Activated naive CD4-positive, alpha-beta T cell treated with anti-CD3 and anti-CD28 coated beads for 36 hours (primary cell): ENCODE measurements around the gene DUSP8. TPM values are rescaled to one million over a fixed set of nuclear protein-coding genes. Genes with fewer than 3 reads are reported as not detected.

Experiments used
- CTCF ChIA-PET: fragments of 350-600 bp; sonication (Branson Sonifier 250); formaldehyde crosslinking; loops from one replicate; lab custom pipeline; 2021; ENCODE audit warnings: antibody characterized with exemption; lab: Charles Lee
- DNase-seq: peaks from one replicate; pipeline ENCODE4 v3.0.0-alpha.2; 2020
- H3K27ac Mint-ChIP-seq: one replicate; pipeline ENCODE4 v1.8.0; 2021; ENCODE audit warnings: mild to moderate bottlenecking, mixed read lengths
- H3K27me3 Mint-ChIP-seq: one replicate; pipeline ENCODE4 v1.8.0; 2021; ENCODE audit warnings: low read depth, mixed read lengths
- H3K36me3 Mint-ChIP-seq: one replicate; pipeline ENCODE4 v1.8.0; 2021; ENCODE audit warnings: low read depth, mixed read lengths
- H3K4me1 Mint-ChIP-seq: one replicate; pipeline ENCODE4 v1.8.0; 2021; ENCODE audit warnings: low read depth, mixed read lengths
- H3K4me3 Mint-ChIP-seq: one replicate; pipeline ENCODE4 v1.8.0; 2021; ENCODE audit warnings: mild to moderate bottlenecking, moderate library complexity, mixed read lengths
- H3K9me3 Mint-ChIP-seq: one replicate; pipeline ENCODE4 v1.8.0; 2021; ENCODE audit warnings: mixed read lengths
- intact Hi-C: fragments of 100-400 bp; cut with micrococcal nuclease; formaldehyde crosslinking; loops from one replicate; pipeline ENCODE4 v1.15.1; 2023
- total RNA-seq, 2 experiments: library from RNA; stranded (reverse); gene quantifications; one replicate each; pipeline ENCODE4 v1.2.3, GENCODE V29; 2021

Gene DUSP8
- total RNA-seq, 2 experiments from 2014 or later = 2.9 to 3.0 TPM

DNA sequence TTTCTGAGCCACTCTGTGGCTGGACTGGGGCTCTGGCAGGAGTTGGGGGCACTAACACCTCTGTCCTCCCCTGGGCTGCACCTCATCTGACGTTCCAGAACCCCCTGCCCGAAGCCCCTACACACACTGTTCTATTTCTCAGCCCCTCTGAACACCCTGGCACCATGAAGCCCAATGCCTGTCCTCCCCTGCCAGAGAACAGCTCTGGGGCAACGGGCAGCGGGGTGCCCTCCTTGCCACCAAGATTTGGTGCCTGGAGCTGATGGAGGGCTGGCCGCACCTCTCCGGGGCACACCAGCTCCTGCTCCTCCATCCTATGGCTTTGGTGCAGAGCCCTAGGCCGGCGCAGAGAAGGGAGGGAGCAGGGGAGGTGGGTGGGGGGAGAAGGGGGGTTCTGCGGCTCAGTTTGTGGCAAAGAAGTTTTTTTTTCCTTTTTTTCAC, 16.3 kb downstream of the DUSP8 start:
- no peaks in the 10 kb centered on the region for H3K36me3 Mint-ChIP-seq
- intact Hi-C loops = no loop called here
- CTCF ChIA-PET = interaction anchor here (1.0 kb wide), 1 partner anchor 19 kb away, joined by 3 read pairs; no protein-coding TSS in a partner anchor

GRCh38 chr11:1554981-1555712, 16.9 kb downstream of the DUSP8 start:
- H3K27ac Mint-ChIP-seq = no peak overlapping the region
- intact Hi-C loops = no loop called here
- H3K27me3 Mint-ChIP-seq = no peaks in the 10 kb centered on the region
- no peaks in the 10 kb centered on the region for H3K36me3 Mint-ChIP-seq
- no peak for DNase-seq
- CTCF ChIA-PET = interaction anchor here (1.0 kb wide), 1 partner anchor 20 kb away, joined by 3 read pairs; no protein-coding TSS in a partner anchor
- H3K4me1 Mint-ChIP-seq = no peaks in the 10 kb centered on the region
- no peak overlapping the region for H3K4me3 Mint-ChIP-seq
- H3K9me3 Mint-ChIP-seq = no peaks in the 10 kb centered on the region

More for the DNA sequence above, 16.3 kb downstream of the DUSP8 start:
- H3K4me1 Mint-ChIP-seq = no peaks in the 10 kb centered on the region
- no peaks in the 10 kb centered on the region for H3K9me3 Mint-ChIP-seq
- H3K27ac Mint-ChIP-seq = no peak overlapping the region
- H3K4me3 Mint-ChIP-seq = no peak overlapping the region
- H3K27me3 Mint-ChIP-seq = no peaks in the 10 kb centered on the region
- no peak for DNase-seq

DNA sequence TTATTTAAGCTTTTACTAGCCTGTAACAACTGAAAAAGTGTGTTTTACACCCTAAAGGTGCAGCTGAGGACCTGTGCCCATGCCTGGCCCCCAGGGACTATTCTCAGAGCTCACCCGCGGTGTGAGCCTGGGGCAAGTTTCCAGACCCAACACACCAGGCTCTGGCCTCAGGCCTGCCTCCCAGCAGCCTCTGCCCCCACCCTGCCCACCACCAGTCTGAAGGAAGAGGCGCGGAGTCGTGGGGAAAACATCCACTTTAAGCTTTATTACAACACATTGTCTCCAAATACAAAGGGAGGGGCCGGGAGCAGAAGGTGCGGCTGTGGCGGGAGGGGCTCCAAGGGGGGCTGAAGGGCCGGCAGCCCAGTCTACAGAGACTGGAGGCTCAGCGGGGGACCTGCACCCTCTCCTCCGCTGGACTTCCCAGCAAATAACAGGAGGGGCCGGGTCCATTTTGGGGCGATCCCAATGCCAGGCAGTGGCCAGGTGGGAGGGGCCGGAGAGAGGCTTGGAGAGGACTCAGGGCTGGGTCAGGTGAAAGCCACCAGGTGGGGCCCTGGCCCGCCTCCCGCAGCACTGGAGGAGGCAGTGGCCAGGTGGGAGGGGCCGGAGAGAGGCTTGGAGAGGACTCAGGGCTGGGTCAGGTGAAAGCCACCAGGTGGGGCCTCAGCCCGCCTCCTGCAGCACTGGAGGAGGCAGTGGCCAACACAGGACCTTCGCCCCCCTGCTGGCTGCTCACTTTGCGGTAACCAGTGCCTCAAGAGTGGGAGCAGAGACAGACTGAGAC, 18.1 kb downstream of the DUSP8 start:
- no peaks in the 10 kb centered on the region for H3K9me3 Mint-ChIP-seq

DNA sequence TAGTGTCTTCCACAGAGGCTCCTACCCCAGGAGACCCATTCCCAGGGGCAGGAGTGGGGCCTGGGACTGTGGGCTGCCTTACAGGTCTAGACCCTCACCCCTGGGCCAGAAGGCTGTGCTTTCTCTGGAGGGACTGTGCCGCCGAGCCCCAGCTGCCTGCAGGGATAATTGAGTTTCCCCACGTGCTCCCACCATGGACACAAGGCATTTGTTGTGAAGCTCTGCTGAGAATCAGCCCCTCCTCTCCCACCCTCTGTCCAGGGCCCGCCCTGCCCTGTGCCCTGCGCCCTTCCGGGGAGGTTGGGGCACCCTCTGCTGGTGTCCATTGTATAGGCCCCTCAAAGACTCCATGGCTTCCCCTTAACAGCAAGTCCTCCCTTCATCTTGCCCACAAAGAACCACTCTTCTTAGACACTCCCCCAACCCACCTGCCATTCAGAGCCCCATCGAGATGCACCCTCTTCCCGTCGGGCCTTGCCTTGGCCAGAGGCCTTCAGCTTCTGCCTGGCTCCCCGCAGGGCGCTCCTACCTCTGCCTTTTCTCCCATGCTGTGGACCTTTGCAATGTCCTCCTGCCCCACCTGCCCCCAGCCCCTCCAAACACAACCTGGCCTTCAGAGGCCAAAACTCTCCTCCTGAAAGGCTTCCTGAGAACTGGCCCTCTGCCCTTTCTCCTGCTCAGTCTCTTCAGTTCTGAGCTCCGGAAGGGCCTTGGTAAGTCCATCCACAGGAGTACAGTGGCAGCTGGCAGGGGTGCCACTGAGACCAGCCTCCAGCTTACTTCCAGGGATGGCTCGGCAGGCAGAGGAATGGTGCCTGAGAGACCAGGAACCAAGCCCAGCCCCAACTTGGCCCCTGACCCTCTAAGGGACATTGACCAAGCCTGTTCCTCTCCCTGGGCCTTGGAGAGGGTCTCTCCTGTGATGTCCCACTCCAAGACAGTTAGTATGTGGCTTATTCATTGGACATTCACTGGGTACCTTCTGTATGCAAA, 22.4 kb downstream of the DUSP8 start:
- DNase-seq = no peak
- CTCF ChIA-PET = interaction anchor here (0.7 to 4.5 kb wide), 2 partner anchors 24 to 382 kb away, joined by 3 to 56 read pairs; no protein-coding TSS in a partner anchor
- Mint-ChIP-seq H3K4me3 (no peak overlapping the region), H3K4me1 (peaks cover 4% of the 10 kb centered on the region), H3K27ac (no peak overlapping the region), H3K9me3 (no peaks in the 10 kb centered on the region), H3K36me3 (no peaks in the 10 kb centered on the region), H3K27me3 (peaks cover 27% of the 10 kb centered on the region)
- intact Hi-C loops = no loop called here

More for the DNA sequence above, 18.1 kb downstream of the DUSP8 start:
- H3K36me3 Mint-ChIP-seq = no peaks in the 10 kb centered on the region
- DNase-seq = no peak
- intact Hi-C loops = no loop called here
- H3K27me3 Mint-ChIP-seq = peaks cover 4% of the 10 kb centered on the region
- no peak overlapping the region for H3K27ac Mint-ChIP-seq
- H3K4me3 Mint-ChIP-seq = no peak overlapping the region
- CTCF ChIA-PET = interaction anchor here (0.6 to 2.7 kb wide), 2 partner anchors 21 to 1155 kb away, joined by 3 to 12 read pairs; no protein-coding TSS in a partner anchor
- no peaks in the 10 kb centered on the region for H3K4me1 Mint-ChIP-seq

DNA sequence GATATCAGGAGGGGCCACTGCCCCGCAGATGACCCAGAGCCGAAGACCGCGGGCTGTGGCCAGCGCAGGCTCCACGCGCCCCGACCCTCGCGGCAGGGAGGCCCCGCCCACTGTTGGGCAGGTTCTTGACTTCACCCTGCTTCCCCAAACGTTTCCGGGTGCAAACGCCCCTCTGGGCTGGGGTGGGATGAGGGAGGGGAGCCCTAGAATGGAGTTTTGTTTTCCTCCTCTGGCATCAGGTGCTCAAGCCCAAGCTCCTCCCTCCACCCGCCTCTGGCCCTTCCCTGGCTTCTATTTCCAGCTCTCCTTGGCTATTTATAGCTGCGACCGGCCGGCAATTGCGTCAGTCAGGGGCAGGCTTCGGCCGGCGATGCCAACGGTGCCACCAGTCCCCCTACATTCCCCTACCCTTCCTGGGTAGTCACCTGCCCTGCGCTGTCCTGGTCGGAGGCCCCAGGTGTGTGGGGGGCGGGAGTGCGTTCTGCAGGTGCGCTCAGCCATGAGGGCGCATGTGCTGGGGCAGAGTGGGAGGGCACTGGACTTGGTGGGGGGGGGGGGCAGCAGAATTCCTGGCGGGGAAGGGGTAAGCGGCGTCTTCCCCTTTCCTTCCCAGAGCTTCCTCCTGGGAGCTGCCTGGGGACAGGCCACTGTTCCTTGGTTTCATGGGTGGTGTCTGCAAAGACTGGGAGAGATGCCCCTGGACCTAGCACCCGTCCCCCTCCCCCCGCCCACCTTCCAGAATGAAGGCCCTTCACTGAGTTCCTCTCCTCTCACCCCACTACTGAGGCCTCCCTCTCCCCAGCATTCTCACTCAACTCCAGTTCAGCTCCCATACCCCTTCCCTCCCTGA, 23.6 kb downstream of the DUSP8 start:
- DNase-seq = no peak
- Mint-ChIP-seq H3K4me3 (no peak overlapping the region), H3K27ac (no peak overlapping the region), H3K36me3 (no peaks in the 10 kb centered on the region), H3K4me1 (peaks cover 4% of the 10 kb centered on the region), H3K9me3 (no peaks in the 10 kb centered on the region), H3K27me3 (peaks cover 27% of the 10 kb centered on the region)
- intact Hi-C loops = no loop called here
- CTCF ChIA-PET = interaction anchor here (4.5 kb wide), 1 partner anchor 25 kb away, joined by 56 read pairs; no protein-coding TSS in a partner anchor

DNA sequence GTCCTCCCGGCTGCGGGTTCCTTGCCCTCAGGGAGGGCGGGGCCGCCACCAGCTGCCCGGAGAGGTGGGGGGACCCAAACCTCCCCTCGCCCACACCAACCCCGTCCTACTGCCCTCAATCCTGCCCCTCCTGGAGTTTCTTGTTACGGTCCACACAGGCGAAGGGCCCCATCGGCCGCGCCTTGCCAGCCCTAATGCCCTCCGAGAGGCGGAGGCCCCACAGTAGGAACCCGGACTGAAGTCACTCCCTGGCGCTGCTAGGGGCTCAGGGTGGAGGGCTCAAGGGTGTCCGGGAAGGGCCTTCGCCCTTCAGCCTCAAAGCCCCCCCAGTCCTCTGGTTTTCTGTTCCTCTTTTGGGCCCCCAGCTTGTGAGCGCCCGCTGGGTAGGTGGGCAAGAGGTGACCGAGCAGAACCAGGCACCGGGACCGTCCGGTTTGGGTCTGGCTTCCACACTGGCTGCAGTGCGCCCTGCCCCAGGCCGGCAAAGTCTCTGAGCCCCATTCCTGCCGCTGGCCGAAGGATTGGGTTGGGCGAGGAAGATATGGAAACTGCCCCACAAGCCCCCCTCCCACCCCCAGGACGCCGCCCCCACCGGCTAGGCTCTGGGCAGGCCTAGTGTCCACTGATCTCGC, 24.5 kb downstream of the DUSP8 start:
- CTCF ChIA-PET = interaction anchor here (1.3 to 4.5 kb wide), 3 partner anchors 18 to 80 kb away, joined by 4 to 56 read pairs (median 7); no protein-coding TSS in a partner anchor

GRCh38 chr11:1546536-1547466, 25.3 kb downstream of the DUSP8 start:
- Mint-ChIP-seq H3K36me3 (no peaks in the 10 kb centered on the region), H3K4me1 (peaks cover 4% of the 10 kb centered on the region), H3K9me3 (no peaks in the 10 kb centered on the region), H3K27ac (no peak overlapping the region), H3K27me3 (peaks cover 27% of the 10 kb centered on the region), H3K4me3 (no peak overlapping the region)
- CTCF ChIA-PET = interaction anchor here (0.6 to 4.5 kb wide), 10 partner anchors 9 to 113 kb away, joined by 3 to 56 read pairs (median 5); no protein-coding TSS in a partner anchor
- DNase-seq = peak; percentile 36
- intact Hi-C loops = loop anchor here (1.0 to 2.0 kb wide), 2 partner anchors 28 to 82 kb away; partner anchors contain the start of gene KRTAP5-5

More for the DNA sequence above, 24.5 kb downstream of the DUSP8 start:
- peaks cover 4% of the 10 kb centered on the region for H3K4me1 Mint-ChIP-seq
- H3K4me3 Mint-ChIP-seq = peak overlapping the region; percentile 32
- H3K27ac Mint-ChIP-seq = no peak overlapping the region
- H3K9me3 Mint-ChIP-seq = no peaks in the 10 kb centered on the region
- intact Hi-C loops = loop anchor here (2.0 kb wide), 1 partner anchor 81 kb away; the partner anchor contains the start of gene KRTAP5-5
- H3K36me3 Mint-ChIP-seq = no peaks in the 10 kb centered on the region
- no peak for DNase-seq
- H3K27me3 Mint-ChIP-seq = peaks cover 27% of the 10 kb centered on the region

- Mint-ChIP-seq H3K4me1 (peaks cover 4% of the 10 kb centered on the region), H3K9me3 (no peaks in the 10 kb centered on the region), H3K4me3 (no peak overlapping the region), H3K27ac (no peak overlapping the region), H3K36me3 (no peaks in the 10 kb centered on the region), H3K27me3 (peaks cover 27% of the 10 kb centered on the region)
- no peak for DNase-seq
- CTCF ChIA-PET = interaction anchor here (0.9 to 4.5 kb wide), 6 partner anchors 8 to 36 kb away, joined by 4 to 56 read pairs (median 5); no protein-coding TSS in a partner anchor
- intact Hi-C loops = loop anchor here (1.0 to 2.0 kb wide), 2 partner anchors 28 to 83 kb away; partner anchors contain the start of gene KRTAP5-5
These were observed 26.0 kb downstream of the DUSP8 start for GRCh38 chr11:1546077-1546535.

DNA sequence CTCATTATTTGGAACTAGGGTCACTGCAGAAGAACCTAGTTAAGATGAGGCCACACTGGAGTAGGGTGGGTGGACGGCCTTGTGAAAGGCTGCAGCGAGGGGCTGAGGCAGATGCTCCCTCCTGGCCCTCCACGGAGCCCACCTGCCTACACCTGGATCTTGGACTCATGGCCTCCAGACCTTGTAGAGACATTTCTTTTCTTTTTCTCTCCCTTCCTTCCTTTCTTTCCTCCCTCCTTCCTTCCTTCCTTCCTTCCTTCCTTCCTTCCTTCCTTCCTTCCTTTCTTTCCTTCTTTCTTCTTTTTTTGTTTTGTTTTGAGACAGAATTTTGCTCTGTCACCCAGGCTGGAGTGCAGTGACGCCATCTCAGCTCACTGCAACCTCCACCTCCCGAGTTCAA, 26.6 kb downstream of the DUSP8 start:
- DNase-seq = no peak
- Mint-ChIP-seq H3K27ac (no peak overlapping the region), H3K4me3 (no peak overlapping the region), H3K9me3 (no peaks in the 10 kb centered on the region), H3K27me3 (peaks cover 27% of the 10 kb centered on the region), H3K36me3 (no peaks in the 10 kb centered on the region), H3K4me1 (peaks cover 4% of the 10 kb centered on the region)
- CTCF ChIA-PET = interaction anchor here (2.1 kb wide), 1 partner anchor 33 kb away, joined by 11 read pairs; no protein-coding TSS in a partner anchor
- intact Hi-C loops = no loop called here
